Right hindlimb (tissue), 1 donor: ENCODE data around the gene FBXW2.
"Not testable (repeated sequence)": the region's sequence is repeated elsewhere in the genome, so short reads cannot be mapped to it uniquely, and the experiment has no call there.

Experiments
- DNase-seq: peaks from one replicate; pipeline ENCODE4 v3.0.0-alpha.2; 2018

The FBXW2 gene

GRCh38 chr9:120792898-120793765 lies at the start of gene FBXW2:
FBXW2 (minus strand) TSS chr9:120793416; CDS start chr9:120788258, 5,158 bp downstream.
- peak; percentile 96 for DNase-seq

- DNase-seq: no peak
Measured at GRCh38 chr9:120841930-120842684, 48.9 kb upstream of the FBXW2 start.

GRCh38 chr9:120839146-120839545 lies 45.9 kb upstream of the FBXW2 start:
- DNase-seq: no peak

GRCh38 chr9:120837921-120838320 lies 44.7 kb upstream of the FBXW2 start:
- DNase-seq: no peak

GRCh38 chr9:120833325-120833724 lies 40.1 kb upstream of the FBXW2 start:
- no peak for DNase-seq

- DNase-seq: no peak
Measured at GRCh38 chr9:120832807-120833206, 39.6 kb upstream of the FBXW2 start.

- no peak for DNase-seq
Measured at GRCh38 chr9:120830865-120831264, 37.6 kb upstream of the FBXW2 start.

GRCh38 chr9:120830151-120830550 lies 36.9 kb upstream of the FBXW2 start:
- no peak for DNase-seq

- DNase-seq: no peak
Measured at GRCh38 chr9:120829650-120830049, 36.4 kb upstream of the FBXW2 start.

- DNase-seq: no peak
Measured at GRCh38 chr9:120820095-120820494, 26.9 kb upstream of the FBXW2 start.

GRCh38 chr9:120818595-120818994 lies 25.4 kb upstream of the FBXW2 start:
- no peak for DNase-seq

- no peak for DNase-seq
Measured at GRCh38 chr9:120815075-120815474, 21.9 kb upstream of the FBXW2 start.

GRCh38 chr9:120808931-120809330 lies 15.7 kb upstream of the FBXW2 start:
- DNase-seq: no peak

GRCh38 chr9:120807607-120808379 lies 14.6 kb upstream of the FBXW2 start:
- no peak for DNase-seq

GRCh38 chr9:120804784-120805363 lies 11.7 kb upstream of the FBXW2 start:
- not testable (repeated sequence) for DNase-seq

- no peak for DNase-seq
Measured at GRCh38 chr9:120801441-120801840, 8.2 kb upstream of the FBXW2 start.

GRCh38 chr9:120791161-120791560 lies 2.1 kb downstream of the FBXW2 start:
- no peak for DNase-seq

- DNase-seq: no peak
Measured at GRCh38 chr9:120787933-120788332, 5.3 kb downstream of the FBXW2 start.

- no peak for DNase-seq
Measured at GRCh38 chr9:120783602-120784047, 9.6 kb downstream of the FBXW2 start.

- no peak for DNase-seq
Measured at GRCh38 chr9:120781236-120781635, 12.0 kb downstream of the FBXW2 start.

- DNase-seq: no peak
Measured at GRCh38 chr9:120780367-120780766, 12.8 kb downstream of the FBXW2 start.

GRCh38 chr9:120779227-120779626 lies 14.0 kb downstream of the FBXW2 start:
- DNase-seq: no peak

- DNase-seq: no peak
Measured at GRCh38 chr9:120778758-120779157, 14.5 kb downstream of the FBXW2 start.
